T-cell (primary cell): ENCODE data around the gene BTBD1. TPM values are rescaled to one million over a fixed set of nuclear protein-coding genes. Genes with fewer than 3 reads are reported as not detected.
A peak's percentile ranks its signal among the peaks of the same experiment; 100 is the strongest.

ENCODE experiments used
- ATAC-seq, 4 experiments: fragments of 200-7000 bp in 3 of 4; fragments of 150-1000 bp in 1 of 4; cut with Tn5 transposase; replicated peaks in 1 of 4; 1 replicate in 3 of 4; 2 replicates in 1 of 4; pipeline ENCODE4 v1.10.0; 2021; ENCODE audit warnings: moderate library complexity in 3 of 4, mild to moderate bottlenecking in 2 of 4, moderate number of reproducible peaks in 1 of 4
- CTCF ChIA-PET, 2 donors: fragments of 300-600 bp; sonication (Branson Sonifier 250); formaldehyde crosslinking; loops; one replicate each; lab custom pipeline; 2022; ENCODE audit warnings: antibody characterized with exemption in 2 of 2; lab: Charles Lee
- POLR2A ChIA-PET, 2 donors: fragments of 300-600 bp; sonication (Branson Sonifier 250); formaldehyde crosslinking; loops; one replicate each; lab custom pipeline; 2022; ENCODE audit warnings: antibody characterized with exemption in 2 of 2; lab: Charles Lee
- DNase-seq, 35 experiments: peaks; one replicate each; pipeline versions ENCODE4 v3.0.0 to v3.0.0-alpha.2; 2013 to 2023
- H3K27ac ChIP-seq: one replicate; pipeline ENCODE4 v1.5.1; 2013; ENCODE audit warnings: low read length
- H3K27me3 ChIP-seq, 2 experiments: replicated peaks in 1 of 2; 1 replicate in 1 of 2; 2 replicates in 1 of 2; pipeline versions ENCODE4 v1.6.1 to v1.7.0; 2013; ENCODE audit warnings: low read length in 1 of 2, mixed read lengths in 1 of 2; ENCODE audit not compliant: control insufficient read depth in 2 of 2, insufficient read depth in 2 of 2; ENCODE audit errors: extremely low read depth in 1 of 2
- H3K36me3 ChIP-seq, 2 donors: 1 replicate in 1 of 2; 2 replicates in 1 of 2; pipeline versions ENCODE4 v1.6.1 to v1.7.0; 2013; ENCODE audit warnings: low read length in 1 of 2; ENCODE audit not compliant: control insufficient read depth in 2 of 2, insufficient read depth in 1 of 2; ENCODE audit errors: extremely low read depth in 1 of 2
- H3K4me1 ChIP-seq, 2 experiments: 1 replicate in 1 of 2; 2 replicates in 1 of 2; pipeline versions ENCODE4 v1.6.1 to v1.7.0; 2013; ENCODE audit warnings: low read length in 2 of 2, mixed read lengths in 1 of 2; ENCODE audit not compliant: insufficient read depth in 2 of 2, control insufficient read depth in 1 of 2; ENCODE audit errors: extremely low read depth in 1 of 2
- H3K4me3 ChIP-seq, 2 donors: 1 replicate in 1 of 2; 2 replicates in 1 of 2; pipeline versions ENCODE4 v1.5.1 to v1.7.0; 2013; ENCODE audit warnings: mild to moderate bottlenecking in 2 of 2, low read length in 1 of 2, moderate library complexity in 1 of 2; ENCODE audit not compliant: control insufficient read depth in 1 of 2; ENCODE audit errors: extremely low read depth in 1 of 2
- H3K9me3 ChIP-seq: 2 replicates; pipeline ENCODE4 v1.7.0; 2013
- H3K27ac Mint-ChIP-seq, 2 donors: one replicate each; pipeline ENCODE4 v1.8.0; 2020 to 2021; ENCODE audit warnings: mild to moderate bottlenecking in 2 of 2, mixed read lengths in 2 of 2
- H3K27me3 Mint-ChIP-seq, 2 donors: one replicate each; pipeline ENCODE4 v1.8.0; 2021 to 2022; ENCODE audit warnings: mixed read lengths in 2 of 2
- H3K36me3 Mint-ChIP-seq: one replicate; pipeline ENCODE4 v1.8.0; 2021; ENCODE audit warnings: mixed read lengths
- H3K4me1 Mint-ChIP-seq, 3 donors: one replicate each; pipeline ENCODE4 v1.8.0; 2020 to 2022; ENCODE audit warnings: mixed read lengths in 3 of 3, mild to moderate bottlenecking in 1 of 3
- H3K4me3 Mint-ChIP-seq, 3 donors: one replicate each; pipeline ENCODE4 v1.8.0; 2020 to 2022; ENCODE audit warnings: mild to moderate bottlenecking in 3 of 3, mixed read lengths in 3 of 3, moderate library complexity in 3 of 3
- H3K9me3 Mint-ChIP-seq, 3 donors: one replicate each; pipeline ENCODE4 v1.8.0; 2020 to 2022; ENCODE audit warnings: mixed read lengths in 3 of 3
- WGBS: methylation state at CpG from one replicate; pipeline ENCODE4 v1.1.5; 2013; ENCODE audit warnings: missing lambda C conversion rate; ENCODE audit not compliant: insufficient coverage; 5-methylcytosine and 5-hydroxymethylcytosine counted together
- total RNA-seq, 35 experiments: library from RNA in 6 of 35; stranded (reverse) in 6 of 35; fragments of 120-200 nt in 1 of 35; gene quantifications; one replicate each; pipeline versions ENCODE4 v1.2.1 to v1.2.4 and lab custom pipeline; 2013 to 2026

Gene BTBD1
- total RNA-seq, 5 donors from 2014 or later (not counting 1 experiment from before 2014, with no cell fraction given), result 34.8 to 38.4 (median 36.2) TPM

GRCh38 chr15:83066034-83066733 lies 868 bp downstream of the BTBD1 start:
- Histone ChIP-seq H3K4me1 (peaks cover 17 to 24% of the 10 kb centered on the region in 2 experiments), H3K27me3 (no peaks in the 10 kb centered on the region), H3K27ac (peak overlapping the region; percentile 39), H3K9me3 (no peaks in the 10 kb centered on the region), H3K4me3 (peak overlapping the region; percentile 82 to 91), H3K36me3 (no peaks in the 10 kb centered on the region)
- no peaks in the 10 kb centered on the region for H3K36me3 Mint-ChIP-seq
- H3K4me1 Mint-ChIP-seq, result peaks cover 7 to 14% (median 8%) of the 10 kb centered on the region in 3 donors
- POLR2A ChIA-PET, result interaction anchor here (0.6 kb wide), 2 partner anchors 96 to 233 kb away, joined by 5 to 10 read pairs; no protein-coding TSS in a partner anchor
- DNase-seq (peak in 1 of 35 experiments; percentile 24), ATAC-seq (no peak)
- 4% methylated on average over 34 of the region's 42 CpGs for WGBS
- H3K27me3 Mint-ChIP-seq, result no peaks in the 10 kb centered on the region
- H3K27ac Mint-ChIP-seq, result peak overlapping the region; percentile 77 to 83
- CTCF ChIA-PET, result interaction anchor here (0.5 to 1.3 kb wide), 4 partner anchors 8 to 136 kb away, joined by 3 to 6 read pairs (median 4); no protein-coding TSS in a partner anchor
- H3K9me3 Mint-ChIP-seq, result no peaks in the 10 kb centered on the region
- peak overlapping the region in 1 of 3 donors; percentile 87 for H3K4me3 Mint-ChIP-seq

- Mint-ChIP-seq H3K9me3 (no peaks in the 10 kb centered on the region), H3K27me3 (no peaks in the 10 kb centered on the region), H3K27ac (peak overlapping the region; percentile 77 to 83), H3K4me1 (peaks cover 7 to 14% (median 8%) of the 10 kb centered on the region in 3 donors), H3K4me3 (peak overlapping the region in 1 of 3 donors; percentile 87), H3K36me3 (no peaks in the 10 kb centered on the region)
- Histone ChIP-seq H3K27me3 (no peaks in the 10 kb centered on the region), H3K36me3 (no peaks in the 10 kb centered on the region), H3K27ac (peak overlapping the region; percentile 39), H3K9me3 (no peaks in the 10 kb centered on the region), H3K4me1 (peaks cover 19 to 24% of the 10 kb centered on the region in 2 experiments), H3K4me3 (peak overlapping the region; percentile 82 to 91)
- no CpG with 5 or more reads among the region's 3 CpGs for WGBS
- DNase-seq (no peak), ATAC-seq (no peak)
- ChIA-PET CTCF (interaction anchor here (0.5 to 0.6 kb wide), 2 partner anchors 9 to 137 kb away, joined by 3 to 6 read pairs; no protein-coding TSS in a partner anchor), POLR2A (no interaction called here)
Measured at GRCh38 chr15:83065431-83065830, 1.6 kb downstream of the BTBD1 start.

GRCh38 chr15:83064859-83065258 lies 2.2 kb downstream of the BTBD1 start:
- no peak overlapping the region for H3K4me3 ChIP-seq
- H3K27ac ChIP-seq, result peak overlapping the region; percentile 39
- peaks cover 19 to 24% of the 10 kb centered on the region in 2 experiments for H3K4me1 ChIP-seq
- Mint-ChIP-seq H3K4me1 (peaks cover 7 to 14% (median 8%) of the 10 kb centered on the region in 3 donors), H3K27me3 (no peaks in the 10 kb centered on the region), H3K9me3 (no peaks in the 10 kb centered on the region), H3K4me3 (peak overlapping the region in 1 of 3 donors; percentile 87), H3K36me3 (no peaks in the 10 kb centered on the region), H3K27ac (peak overlapping the region in 1 of 2 donors; percentile 40)
- CTCF ChIA-PET, result no interaction called here
- no peak for DNase-seq
- no peaks in the 10 kb centered on the region for H3K27me3 ChIP-seq
- no CpG with 5 or more reads among the region's 4 CpGs for WGBS
- no peaks in the 10 kb centered on the region for H3K36me3 ChIP-seq
- no peaks in the 10 kb centered on the region for H3K9me3 ChIP-seq
- POLR2A ChIA-PET, result no interaction called here
- no peak for ATAC-seq

- CTCF ChIA-PET, result no interaction called here
- no peaks in the 10 kb centered on the region for H3K27me3 ChIP-seq
- POLR2A ChIA-PET, result interaction anchor here in 1 of 2 donors (0.5 kb wide), 1 partner anchor 18 kb away, joined by 3 read pairs; no protein-coding TSS in a partner anchor
- Mint-ChIP-seq H3K4me1 (peaks cover 11 to 20% (median 18%) of the 10 kb centered on the region in 3 donors), H3K27ac (no peak overlapping the region), H3K4me3 (no peak overlapping the region), H3K36me3 (peaks cover 3% of the 10 kb centered on the region), H3K9me3 (no peaks in the 10 kb centered on the region), H3K27me3 (no peaks in the 10 kb centered on the region)
- H3K36me3 ChIP-seq, result no peaks in the 10 kb centered on the region
- H3K27ac ChIP-seq, result no peak overlapping the region
- H3K4me3 ChIP-seq, result no peak overlapping the region
- ATAC-seq, result no peak
- no peaks in the 10 kb centered on the region for H3K9me3 ChIP-seq
- peaks cover 19 to 31% of the 10 kb centered on the region in 2 experiments for H3K4me1 ChIP-seq
- 57% methylated on average over 3 of the region's 4 CpGs for WGBS
- no peak for DNase-seq
Measured at GRCh38 chr15:83063551-83063950, 3.5 kb downstream of the BTBD1 start.

- no peaks in the 10 kb centered on the region for H3K9me3 ChIP-seq
- Mint-ChIP-seq H3K4me3 (no peak overlapping the region), H3K27me3 (no peaks in the 10 kb centered on the region), H3K4me1 (peaks cover 13 to 21% (median 19%) of the 10 kb centered on the region in 3 donors), H3K36me3 (peaks cover 3% of the 10 kb centered on the region), H3K27ac (no peak overlapping the region), H3K9me3 (no peaks in the 10 kb centered on the region)
- H3K27me3 ChIP-seq, result no peaks in the 10 kb centered on the region
- POLR2A ChIA-PET, result no interaction called here
- CTCF ChIA-PET, result no interaction called here
- ATAC-seq (no peak), DNase-seq (no peak)
- H3K4me3 ChIP-seq, result no peak overlapping the region
- no peaks in the 10 kb centered on the region for H3K36me3 ChIP-seq
- WGBS, result 73% methylated on average over 2 of the region's 3 CpGs
- H3K27ac ChIP-seq, result no peak overlapping the region
- H3K4me1 ChIP-seq, result peaks cover 19 to 34% of the 10 kb centered on the region in 2 experiments
Measured at GRCh38 chr15:83062768-83063180, 4.3 kb downstream of the BTBD1 start.

- CTCF ChIA-PET, result no interaction called here
- H3K9me3 ChIP-seq, result no peaks in the 10 kb centered on the region
- H3K4me1 Mint-ChIP-seq, result peaks cover 15 to 27% (median 24%) of the 10 kb centered on the region in 3 donors
- H3K27ac Mint-ChIP-seq, result no peak overlapping the region
- ATAC-seq (no peak), DNase-seq (no peak)
- no peak overlapping the region for H3K27ac ChIP-seq
- no CpG with 5 or more reads among the region's 2 CpGs for WGBS
- POLR2A ChIA-PET, result interaction anchor here in 1 of 2 donors (0.6 kb wide), 1 partner anchor 9 kb away, joined by 3 read pairs; no protein-coding TSS in a partner anchor
- no peaks in the 10 kb centered on the region for H3K27me3 Mint-ChIP-seq
- no peaks in the 10 kb centered on the region for H3K36me3 ChIP-seq
- peaks cover 19 to 27% of the 10 kb centered on the region in 2 experiments for H3K4me1 ChIP-seq
- H3K36me3 Mint-ChIP-seq, result peaks cover 3% of the 10 kb centered on the region
- H3K27me3 ChIP-seq, result no peaks in the 10 kb centered on the region
- H3K4me3 ChIP-seq, result no peak overlapping the region
- no peaks in the 10 kb centered on the region for H3K9me3 Mint-ChIP-seq
- H3K4me3 Mint-ChIP-seq, result no peak overlapping the region
Measured at GRCh38 chr15:83061680-83062079, 5.4 kb downstream of the BTBD1 start.
